ENCODE measurements around the gene ADAP2.

DNA sequence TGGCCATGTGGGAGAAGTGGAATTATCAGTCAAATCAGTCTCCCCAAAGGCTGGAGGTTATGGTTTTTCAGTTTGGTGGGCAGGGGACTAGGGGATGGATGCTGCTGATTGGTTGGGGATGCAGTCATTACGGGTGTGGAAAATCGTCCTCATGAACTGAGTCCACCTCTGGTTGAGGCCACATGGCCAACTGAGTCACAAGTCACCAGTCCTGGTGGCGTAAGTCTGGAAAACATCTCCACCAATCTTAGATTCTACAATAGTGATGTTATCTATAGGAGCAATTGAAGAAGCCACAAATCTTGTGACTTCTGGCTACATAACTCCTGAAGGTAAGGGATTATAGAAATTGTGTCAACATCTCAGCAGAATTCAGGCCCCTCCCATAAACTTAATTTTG lies 43.9 kb downstream of the ADAP2 start:
- TF ChIP-seq, protein P1, sequence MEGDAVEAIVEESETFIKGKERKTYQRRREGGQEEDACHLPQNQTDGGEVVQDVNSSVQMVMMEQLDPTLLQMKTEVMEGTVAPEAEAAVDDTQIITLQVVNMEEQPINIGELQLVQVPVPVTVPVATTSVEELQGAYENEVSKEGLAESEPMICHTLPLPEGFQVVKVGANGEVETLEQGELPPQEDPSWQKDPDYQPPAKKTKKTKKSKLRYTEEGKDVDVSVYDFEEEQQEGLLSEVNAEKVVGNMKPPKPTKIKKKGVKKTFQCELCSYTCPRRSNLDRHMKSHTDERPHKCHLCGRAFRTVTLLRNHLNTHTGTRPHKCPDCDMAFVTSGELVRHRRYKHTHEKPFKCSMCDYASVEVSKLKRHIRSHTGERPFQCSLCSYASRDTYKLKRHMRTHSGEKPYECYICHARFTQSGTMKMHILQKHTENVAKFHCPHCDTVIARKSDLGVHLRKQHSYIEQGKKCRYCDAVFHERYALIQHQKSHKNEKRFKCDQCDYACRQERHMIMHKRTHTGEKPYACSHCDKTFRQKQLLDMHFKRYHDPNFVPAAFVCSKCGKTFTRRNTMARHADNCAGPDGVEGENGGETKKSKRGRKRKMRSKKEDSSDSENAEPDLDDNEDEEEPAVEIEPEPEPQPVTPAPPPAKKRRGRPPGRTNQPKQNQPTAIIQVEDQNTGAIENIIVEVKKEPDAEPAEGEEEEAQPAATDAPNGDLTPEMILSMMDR (IDR thresholded peaks at IDR 0.05), result no peak
- no peak for TF ChIP-seq ZFX (IDR thresholded peaks at IDR 0.05; ENCODE audit: borderline replicate concordance)

All from 22Rv1 (cell line).